Muscle layer of colon (tissue), 2 donors: ENCODE results near the gene ROBO2.

Experiments used
- H3K27ac ChIP-seq: one replicate; pipeline ENCODE4 v1.7.0; 2013; ENCODE audit warnings: low read depth, mild to moderate bottlenecking, low read length, moderate library complexity
- H3K27me3 ChIP-seq, 2 donors: one replicate each; pipeline ENCODE4 v1.7.0; 2013; ENCODE audit warnings: low read length in 2 of 2, mild to moderate bottlenecking in 2 of 2; ENCODE audit not compliant: insufficient read depth in 2 of 2, control insufficient read depth in 1 of 2
- H3K36me3 ChIP-seq: one replicate; pipeline ENCODE4 v1.7.0; 2013; ENCODE audit warnings: mild to moderate bottlenecking, low read length; ENCODE audit not compliant: insufficient read depth
- H3K4me1 ChIP-seq: one replicate; pipeline ENCODE4 v1.7.0; 2013; ENCODE audit warnings: mild to moderate bottlenecking, low read length; ENCODE audit not compliant: insufficient read depth
- H3K4me3 ChIP-seq, 2 donors: one replicate each; pipeline ENCODE4 v1.7.0; 2013; ENCODE audit warnings: low read length in 2 of 2, low read depth in 1 of 2, mild to moderate bottlenecking in 1 of 2, moderate library complexity in 1 of 2
- H3K9ac ChIP-seq: one replicate; pipeline ENCODE4 v1.7.0; 2013; ENCODE audit warnings: low read length
- H3K9me3 ChIP-seq: one replicate; pipeline ENCODE4 v1.7.0; 2013; ENCODE audit warnings: mild to moderate bottlenecking, low read length
- donor health status: abdominal sarcoma.
- donor health status: Adenocarcinoma of cecum.

The ROBO2 gene

GRCh38 chr3:77524946-77525682, 485.2 kb downstream of the ROBO2 start:
- H3K27ac ChIP-seq: no peak overlapping the region
- H3K27me3 ChIP-seq: no peaks in the 10 kb centered on the region
- no peak overlapping the region for H3K9ac ChIP-seq
- no peaks in the 10 kb centered on the region for H3K36me3 ChIP-seq
- H3K4me3 ChIP-seq: no peak overlapping the region
- no peaks in the 10 kb centered on the region for H3K9me3 ChIP-seq
- no peaks in the 10 kb centered on the region for H3K4me1 ChIP-seq

GRCh38 chr3:77526573-77527113, 486.7 kb downstream of the ROBO2 start:
- Histone ChIP-seq H3K4me1 (no peaks in the 10 kb centered on the region), H3K9me3 (no peaks in the 10 kb centered on the region), H3K27me3 (no peaks in the 10 kb centered on the region), H3K27ac (no peak overlapping the region), H3K9ac (no peak overlapping the region), H3K36me3 (no peaks in the 10 kb centered on the region), H3K4me3 (no peak overlapping the region)

- H3K27me3 ChIP-seq: no peaks in the 10 kb centered on the region
- no peak overlapping the region for H3K4me3 ChIP-seq
- no peak overlapping the region for H3K9ac ChIP-seq
- no peaks in the 10 kb centered on the region for H3K9me3 ChIP-seq
- no peak overlapping the region for H3K27ac ChIP-seq
- no peaks in the 10 kb centered on the region for H3K36me3 ChIP-seq
- no peaks in the 10 kb centered on the region for H3K4me1 ChIP-seq
These were observed 489.6 kb downstream of the ROBO2 start for GRCh38 chr3:77529522-77529921.

GRCh38 chr3:77530870-77531269, 491.0 kb downstream of the ROBO2 start:
- Histone ChIP-seq H3K9me3 (no peaks in the 10 kb centered on the region), H3K36me3 (no peaks in the 10 kb centered on the region), H3K27ac (no peak overlapping the region), H3K4me1 (no peaks in the 10 kb centered on the region), H3K4me3 (no peak overlapping the region), H3K9ac (no peak overlapping the region), H3K27me3 (no peaks in the 10 kb centered on the region)

- Histone ChIP-seq H3K36me3 (no peaks in the 10 kb centered on the region), H3K27me3 (no peaks in the 10 kb centered on the region), H3K4me1 (no peaks in the 10 kb centered on the region), H3K27ac (no peak overlapping the region), H3K4me3 (no peak overlapping the region), H3K9ac (no peak overlapping the region), H3K9me3 (no peaks in the 10 kb centered on the region)
These were observed 495.2 kb downstream of the ROBO2 start for GRCh38 chr3:77535116-77535515.

- Histone ChIP-seq H3K9ac (no peak overlapping the region), H3K36me3 (no peaks in the 10 kb centered on the region), H3K27ac (no peak overlapping the region), H3K4me3 (no peak overlapping the region), H3K4me1 (no peaks in the 10 kb centered on the region), H3K27me3 (no peaks in the 10 kb centered on the region), H3K9me3 (no peaks in the 10 kb centered on the region)
These were observed 496.3 kb downstream of the ROBO2 start for GRCh38 chr3:77536038-77536775.

- H3K27me3 ChIP-seq: no peaks in the 10 kb centered on the region
- no peaks in the 10 kb centered on the region for H3K9me3 ChIP-seq
- no peak overlapping the region for H3K4me3 ChIP-seq
- no peak overlapping the region for H3K9ac ChIP-seq
- H3K36me3 ChIP-seq: no peaks in the 10 kb centered on the region
- no peaks in the 10 kb centered on the region for H3K4me1 ChIP-seq
- H3K27ac ChIP-seq: no peak overlapping the region
These were observed 499.1 kb downstream of the ROBO2 start for GRCh38 chr3:77539014-77539413.

GRCh38 chr3:77539677-77540076, 499.8 kb downstream of the ROBO2 start:
- Histone ChIP-seq H3K4me3 (no peak overlapping the region), H3K9me3 (no peaks in the 10 kb centered on the region), H3K9ac (no peak overlapping the region), H3K36me3 (no peaks in the 10 kb centered on the region), H3K27ac (no peak overlapping the region), H3K27me3 (no peaks in the 10 kb centered on the region), H3K4me1 (no peaks in the 10 kb centered on the region)

GRCh38 chr3:77541203-77541922, 501.5 kb downstream of the ROBO2 start:
- Histone ChIP-seq H3K4me3 (no peak overlapping the region), H3K36me3 (no peaks in the 10 kb centered on the region), H3K9me3 (no peaks in the 10 kb centered on the region), H3K27me3 (no peaks in the 10 kb centered on the region), H3K27ac (no peak overlapping the region), H3K9ac (no peak overlapping the region), H3K4me1 (no peaks in the 10 kb centered on the region)

GRCh38 chr3:77546246-77546645, 506.3 kb downstream of the ROBO2 start:
- Histone ChIP-seq H3K27me3 (no peaks in the 10 kb centered on the region), H3K4me3 (no peak overlapping the region), H3K27ac (no peak overlapping the region), H3K4me1 (no peaks in the 10 kb centered on the region), H3K9me3 (no peaks in the 10 kb centered on the region), H3K9ac (no peak overlapping the region), H3K36me3 (no peaks in the 10 kb centered on the region)

GRCh38 chr3:77549034-77549433, 509.1 kb downstream of the ROBO2 start:
- Histone ChIP-seq H3K9ac (no peak overlapping the region), H3K9me3 (no peaks in the 10 kb centered on the region), H3K4me3 (no peak overlapping the region), H3K27me3 (no peaks in the 10 kb centered on the region), H3K4me1 (no peaks in the 10 kb centered on the region), H3K36me3 (no peaks in the 10 kb centered on the region), H3K27ac (no peak overlapping the region)
